ENCODE data around the gene NPHP4.

GRCh38 chr1:5981009-5981380, 11.2 kb downstream of the NPHP4 start:
- TF ChIP-seq CTCF (IDR thresholded peaks at IDR 0.05) (no peak), RORB (CRISPR knock-in tag; IDR thresholded peaks at IDR 0.05) (no peak), ATF3 (CRISPR knock-in tag; conservative IDR thresholded peaks at IDR 0.05) (no peak), ZNF121 (CRISPR knock-in tag; IDR thresholded peaks at IDR 0.05) (no peak), USF2 (CRISPR knock-in tag; IDR thresholded peaks at IDR 0.05) (no peak), ZNF416 (CRISPR knock-in tag; IDR thresholded peaks at IDR 0.05) (no peak), ZNF232 (CRISPR knock-in tag; IDR thresholded peaks at IDR 0.05) (no peak), TCF7 (CRISPR knock-in tag; IDR thresholded peaks at IDR 0.05; ENCODE audit: low read depth) (no peak)
